Neural progenitor cell (in vitro differentiated cells): ENCODE measurements around the gene GALC.

Experiments
- EZH2 ChIP-seq: fragments of 200-600 bp; sonication (generic); IDR thresholded peaks from 2 replicates; pipeline ENCODE4 v1.6.1; 2017; ENCODE audit warnings: antibody characterized with exemption, mild to moderate bottlenecking, moderate library complexity
- TF ChIP-seq, protein P1 (sequence below): fragments of 200-600 bp; sonication (generic); IDR thresholded peaks from 2 replicates; pipeline ENCODE4 v1.5.1; 2017; ENCODE audit warnings: antibody characterized with exemption, mild to moderate bottlenecking

DNA sequence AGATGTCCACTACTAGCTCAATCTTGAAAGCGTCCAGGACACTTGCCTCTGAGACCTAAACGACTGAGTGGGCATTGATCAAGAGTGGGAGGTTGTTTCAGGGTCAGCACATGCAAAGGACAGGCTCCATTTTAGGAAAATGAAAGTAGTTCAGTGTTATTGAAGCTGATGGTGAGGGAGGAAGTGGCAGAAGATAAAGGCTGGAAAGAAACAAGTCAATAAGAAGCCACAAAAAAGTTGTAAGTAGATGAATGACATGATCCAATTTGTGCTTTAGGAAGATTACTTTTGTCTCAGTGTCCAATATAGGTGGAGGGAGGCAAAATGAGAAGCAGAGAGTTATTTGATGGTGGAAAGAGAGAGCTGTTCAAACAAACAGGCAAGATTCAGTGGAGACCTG lies 33.9 kb upstream of the GALC start:
- TF ChIP-seq, protein P1, sequence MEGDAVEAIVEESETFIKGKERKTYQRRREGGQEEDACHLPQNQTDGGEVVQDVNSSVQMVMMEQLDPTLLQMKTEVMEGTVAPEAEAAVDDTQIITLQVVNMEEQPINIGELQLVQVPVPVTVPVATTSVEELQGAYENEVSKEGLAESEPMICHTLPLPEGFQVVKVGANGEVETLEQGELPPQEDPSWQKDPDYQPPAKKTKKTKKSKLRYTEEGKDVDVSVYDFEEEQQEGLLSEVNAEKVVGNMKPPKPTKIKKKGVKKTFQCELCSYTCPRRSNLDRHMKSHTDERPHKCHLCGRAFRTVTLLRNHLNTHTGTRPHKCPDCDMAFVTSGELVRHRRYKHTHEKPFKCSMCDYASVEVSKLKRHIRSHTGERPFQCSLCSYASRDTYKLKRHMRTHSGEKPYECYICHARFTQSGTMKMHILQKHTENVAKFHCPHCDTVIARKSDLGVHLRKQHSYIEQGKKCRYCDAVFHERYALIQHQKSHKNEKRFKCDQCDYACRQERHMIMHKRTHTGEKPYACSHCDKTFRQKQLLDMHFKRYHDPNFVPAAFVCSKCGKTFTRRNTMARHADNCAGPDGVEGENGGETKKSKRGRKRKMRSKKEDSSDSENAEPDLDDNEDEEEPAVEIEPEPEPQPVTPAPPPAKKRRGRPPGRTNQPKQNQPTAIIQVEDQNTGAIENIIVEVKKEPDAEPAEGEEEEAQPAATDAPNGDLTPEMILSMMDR, result no peak
- no peak for TF ChIP-seq EZH2
